ENCODE results near the gene AFF4. TPM values are rescaled to one million over a fixed set of nuclear protein-coding genes. Genes with fewer than 3 reads are reported as not detected.

AFF4 gene
- total RNA-seq, 1 donor = 83.2 TPM

GRCh38 chr5:132868754-132869153 lies 94.7 kb downstream of the AFF4 start:
- TF ChIP-seq CTCF (IDR thresholded peaks at IDR 0.05; ENCODE audit: extremely low read depth, low read depth, low read length) = no peak
- Histone ChIP-seq H3K27me3 (ENCODE audit: insufficient read depth, low read length) (no peaks in the 10 kb centered on the region), H4K20me1 (ENCODE audit: insufficient read depth, low read length) (peaks cover 10% of the 10 kb centered on the region), H2AFZ (ENCODE audit: low read length) (no peak overlapping the region), H3K9me3 (ENCODE audit: low read depth, low read length) (no peaks in the 10 kb centered on the region), H3K4me3 (ENCODE audit: insufficient read depth, low read length) (no peak overlapping the region), H3K27ac (ENCODE audit: low read depth, low read length) (peak overlapping the region; percentile 31), H3K36me3 (ENCODE audit: insufficient read depth, low read length) (peaks cover 37% of the 10 kb centered on the region), H3K4me1 (ENCODE audit: insufficient read depth, low read length) (peaks cover 21% of the 10 kb centered on the region), H3K4me2 (ENCODE audit: insufficient read depth, low read length) (no peak overlapping the region), H3K79me2 (ENCODE audit: insufficient read depth, low read length) (peaks cover 21% of the 10 kb centered on the region)
- no peak for DNase-seq (ENCODE audit: insufficient read length, low spot score, missing footprints)

- H3K9me3 ChIP-seq (ENCODE audit: low read depth, low read length) = no peaks in the 10 kb centered on the region
- H3K4me2 ChIP-seq (ENCODE audit: insufficient read depth, low read length) = peak overlapping the region; percentile 100
- peak overlapping the region; percentile 96 for H3K4me3 ChIP-seq (ENCODE audit: insufficient read depth, low read length)
- peaks cover 10% of the 10 kb centered on the region for H4K20me1 ChIP-seq (ENCODE audit: insufficient read depth, low read length)
- H3K27ac ChIP-seq (ENCODE audit: low read depth, low read length) = peak overlapping the region; percentile 98
- peaks cover 24% of the 10 kb centered on the region for H3K36me3 ChIP-seq (ENCODE audit: insufficient read depth, low read length)
- H3K27me3 ChIP-seq (ENCODE audit: insufficient read depth, low read length) = no peaks in the 10 kb centered on the region
- H2AFZ ChIP-seq (ENCODE audit: low read length) = peak overlapping the region; percentile 91
- peaks cover 21% of the 10 kb centered on the region for H3K79me2 ChIP-seq (ENCODE audit: insufficient read depth, low read length)
- no peak for DNase-seq (ENCODE audit: insufficient read length, low spot score, missing footprints)
- H3K4me1 ChIP-seq (ENCODE audit: insufficient read depth, low read length) = peaks cover 16% of the 10 kb centered on the region
- TF ChIP-seq CTCF (IDR thresholded peaks at IDR 0.05; ENCODE audit: extremely low read depth, low read depth, low read length) = no peak
These were observed 96.4 kb downstream of the AFF4 start for GRCh38 chr5:132867046-132867451.

GRCh38 chr5:132866342-132867045 lies 96.9 kb downstream of the AFF4 start, which contains the start of the genes GDF9 and UQCRQ:
Gene GDF9 (minus strand): TSS chr5:132866469. CDS start chr5:132864533, 1,936 bp downstream.
Gene UQCRQ (plus strand): TSS chr5:132866642. CDS start chr5:132866882, 240 bp downstream.
- Histone ChIP-seq H3K79me2 (ENCODE audit: insufficient read depth, low read length) (peaks cover 21% of the 10 kb centered on the region), H3K27me3 (ENCODE audit: insufficient read depth, low read length) (no peaks in the 10 kb centered on the region), H3K27ac (ENCODE audit: low read depth, low read length) (peak within 1 kb of the TSS; percentile 98), H2AFZ (ENCODE audit: low read length) (peak within 1 kb of the TSS; percentile 91), H3K36me3 (ENCODE audit: insufficient read depth, low read length) (peaks cover 18% of the 10 kb centered on the region), H3K4me3 (ENCODE audit: insufficient read depth, low read length) (peak within 1 kb of the TSS; percentile 96), H3K9me3 (ENCODE audit: low read depth, low read length) (no peaks in the 10 kb centered on the region), H3K4me1 (ENCODE audit: insufficient read depth, low read length) (peaks cover 11% of the 10 kb centered on the region), H4K20me1 (ENCODE audit: insufficient read depth, low read length) (peaks cover 10% of the 10 kb centered on the region), H3K4me2 (ENCODE audit: insufficient read depth, low read length) (peak within 1 kb of the TSS; percentile 100)
- DNase-seq (ENCODE audit: insufficient read length, low spot score, missing footprints) = peak; percentile 97
- peak; percentile 20 for TF ChIP-seq CTCF (IDR thresholded peaks at IDR 0.05; ENCODE audit: extremely low read depth, low read depth, low read length)

GRCh38 chr5:132865668-132866341 lies 97.6 kb downstream of the AFF4 start:
- peak overlapping the region; percentile 98 for H3K27ac ChIP-seq (ENCODE audit: low read depth, low read length)
- peak; percentile 10 for DNase-seq (ENCODE audit: insufficient read length, low spot score, missing footprints)
- H3K27me3 ChIP-seq (ENCODE audit: insufficient read depth, low read length) = no peaks in the 10 kb centered on the region
- H3K4me3 ChIP-seq (ENCODE audit: insufficient read depth, low read length) = peak overlapping the region; percentile 96
- H4K20me1 ChIP-seq (ENCODE audit: insufficient read depth, low read length) = peaks cover 10% of the 10 kb centered on the region
- peak overlapping the region; percentile 86 for H2AFZ ChIP-seq (ENCODE audit: low read length)
- peaks cover 11% of the 10 kb centered on the region for H3K4me1 ChIP-seq (ENCODE audit: insufficient read depth, low read length)
- H3K4me2 ChIP-seq (ENCODE audit: insufficient read depth, low read length) = peak overlapping the region; percentile 100
- TF ChIP-seq CTCF (IDR thresholded peaks at IDR 0.05; ENCODE audit: extremely low read depth, low read depth, low read length) = no peak
- peaks cover 21% of the 10 kb centered on the region for H3K79me2 ChIP-seq (ENCODE audit: insufficient read depth, low read length)
- H3K36me3 ChIP-seq (ENCODE audit: insufficient read depth, low read length) = peaks cover 17% of the 10 kb centered on the region
- H3K9me3 ChIP-seq (ENCODE audit: low read depth, low read length) = no peaks in the 10 kb centered on the region

Measured in osteoblast (primary cell).